ENCODE data around the gene ABCA2. TPM values are rescaled to one million over a fixed set of nuclear protein-coding genes. Genes with fewer than 3 reads are reported as not detected.
A peak's percentile ranks its signal among the peaks of the same experiment; 100 is the strongest.

ABCA2 gene
- total RNA-seq, 1 donor from 2014 or later, result 7.5 TPM

- Mint-ChIP-seq H3K27ac (peak within 1 kb of the TSS; percentile 41), H3K36me3 (ENCODE audit: low read depth) (no peaks in the 10 kb centered on the region), H3K27me3 (peaks cover 4% of the 10 kb centered on the region), H3K4me1 (peaks cover 24% of the 10 kb centered on the region), H3K9me3 (no peaks in the 10 kb centered on the region), H3K4me3 (peak within 1 kb of the TSS; percentile 72)
- ATAC-seq (ENCODE audit: low read depth), result peak; percentile 83
- DNase-seq, result peak; percentile 80
- intact Hi-C loops (cut with micrococcal nuclease), result loop anchor here (1.0 kb wide), 2 partner anchors 13 to 44 kb away; partner anchors contain the start of gene DPP7
- no peak for TF ChIP-seq CTCF (IDR thresholded peaks at IDR 0.05)
- CTCF ChIA-PET, result interaction anchor here (1.1 to 3.1 kb wide), 5 partner anchors 16 to 227 kb away, joined by 3 to 17 read pairs (median 4); partner anchors contain the start of genes MAN1B1 and NPDC1
- POLR2A ChIA-PET, result interaction anchor here (0.5 to 5.3 kb wide), 15 partner anchors 10 to 645 kb away, joined by 3 to 40 read pairs (median 5); partner anchors contain the start of genes FUT7, MAN1B1 and RNF208
These were observed 42.3 kb upstream of the ABCA2 start, which contains the start of gene SAPCD2 for GRCh38 chr9:137070201-137070905. Gene SAPCD2, minus strand, starts transcription at chr9:137070557. Its CDS starts 97 bp downstream, at chr9:137070460.

GRCh38 chr9:137069508-137070091 is 41.6 kb upstream of the ABCA2 start:
- Mint-ChIP-seq H3K27ac (no peak overlapping the region), H3K4me3 (no peak overlapping the region), H3K27me3 (peaks cover 4% of the 10 kb centered on the region), H3K9me3 (no peaks in the 10 kb centered on the region), H3K4me1 (peaks cover 17% of the 10 kb centered on the region), H3K36me3 (ENCODE audit: low read depth) (no peaks in the 10 kb centered on the region)
- ChIA-PET POLR2A (interaction anchor here (0.6 to 5.3 kb wide), 9 partner anchors 14 to 645 kb away, joined by 3 to 40 read pairs (median 4); partner anchors contain the start of genes FUT7, MAN1B1 and TOR4A), CTCF (interaction anchor here (1.1 to 3.1 kb wide), 4 partner anchors 17 to 226 kb away, joined by 3 to 17 read pairs (median 5); partner anchors contain the start of genes MAN1B1 and NPDC1)
- intact Hi-C loops (cut with micrococcal nuclease), result loop anchor here (1.0 to 5.0 kb wide), 3 partner anchors 14 to 45 kb away; partner anchors contain the start of genes ABCA2 and DPP7
- no peak for TF ChIP-seq CTCF (IDR thresholded peaks at IDR 0.05)
- DNase-seq, result no peak
- no peak for ATAC-seq (ENCODE audit: low read depth)

GRCh38 chr9:137068539-137069507 is 40.8 kb upstream of the ABCA2 start:
- ChIA-PET POLR2A (interaction anchor here (0.6 to 5.3 kb wide), 7 partner anchors 15 to 341 kb away, joined by 3 to 40 read pairs (median 4); partner anchors contain the start of genes MAN1B1 and TOR4A), CTCF (interaction anchor here (0.9 to 3.4 kb wide), 12 partner anchors 15 to 290 kb away, joined by 3 to 21 read pairs (median 5); partner anchors contain the start of gene NPDC1)
- Mint-ChIP-seq H3K36me3 (ENCODE audit: low read depth) (no peaks in the 10 kb centered on the region), H3K4me1 (peaks cover 18% of the 10 kb centered on the region), H3K27ac (peak overlapping the region; percentile 35), H3K27me3 (peaks cover 6% of the 10 kb centered on the region), H3K9me3 (no peaks in the 10 kb centered on the region), H3K4me3 (no peak overlapping the region)
- TF ChIP-seq CTCF (IDR thresholded peaks at IDR 0.05), result no peak
- intact Hi-C loops (cut with micrococcal nuclease), result loop anchor here (5.0 kb wide), 1 partner anchor 42 kb away; the partner anchor contains the start of gene ABCA2
- DNase-seq, result no peak
- ATAC-seq (ENCODE audit: low read depth), result no peak

- ChIA-PET POLR2A (interaction anchor here (0.5 to 5.3 kb wide), 13 partner anchors 16 to 340 kb away, joined by 3 to 40 read pairs (median 3); partner anchors contain the start of genes FUT7 and MAN1B1), CTCF (interaction anchor here (0.7 to 3.4 kb wide), 13 partner anchors 15 to 290 kb away, joined by 3 to 21 read pairs (median 3); partner anchors contain the start of gene NPDC1)
- H3K27ac Mint-ChIP-seq, result peak overlapping the region; percentile 46
- H3K36me3 Mint-ChIP-seq (ENCODE audit: low read depth), result no peaks in the 10 kb centered on the region
- DNase-seq, result peak; percentile 78
- no peaks in the 10 kb centered on the region for H3K9me3 Mint-ChIP-seq
- intact Hi-C loops (cut with micrococcal nuclease), result loop anchor here (1.0 to 5.0 kb wide), 2 partner anchors 22 to 41 kb away; partner anchors contain the start of genes ABCA2 and NPDC1
- H3K27me3 Mint-ChIP-seq, result peaks cover 6% of the 10 kb centered on the region
- ATAC-seq (ENCODE audit: low read depth), result peak; percentile 73
- peak overlapping the region; percentile 57 for H3K4me3 Mint-ChIP-seq
- peak; percentile 57 for TF ChIP-seq CTCF (IDR thresholded peaks at IDR 0.05)
- peaks cover 18% of the 10 kb centered on the region for H3K4me1 Mint-ChIP-seq
These were observed 40.0 kb upstream of the ABCA2 start for GRCh38 chr9:137067860-137068538.
